HG02943 (cell line): ENCODE measurements around the gene TTC16.
A peak's percentile ranks its signal among the peaks of the same experiment; 100 is the strongest.

Source experiments
- ATAC-seq: cut with Tn5 transposase; IDR thresholded peaks from one replicate; pipeline ENCODE4 v1.9.1; 2021; ENCODE audit warnings: mild to moderate bottlenecking, low read depth, moderate library complexity; ENCODE audit not compliant: unreplicated experiment

Gene TTC16

GRCh38 chr9:127694890-127695720, 20.8 kb upstream of the TTC16 start:
- ATAC-seq, result no peak

GRCh38 chr9:127697575-127697974, 18.3 kb upstream of the TTC16 start:
- ATAC-seq, result no peak

- no peak for ATAC-seq
These were observed 17.5 kb upstream of the TTC16 start for GRCh38 chr9:127698386-127698785.

- peak; percentile 82 for ATAC-seq
These were observed 16.8 kb upstream of the TTC16 start for GRCh38 chr9:127698985-127699670.

GRCh38 chr9:127700140-127700539, 15.7 kb upstream of the TTC16 start:
- no peak for ATAC-seq

- ATAC-seq, result no peak
These were observed 15.2 kb upstream of the TTC16 start for GRCh38 chr9:127700594-127701255.

- no peak for ATAC-seq
These were observed 12.5 kb upstream of the TTC16 start for GRCh38 chr9:127703289-127703946.

- no peak for ATAC-seq
These were observed 10.1 kb upstream of the TTC16 start for GRCh38 chr9:127705577-127706379.

GRCh38 chr9:127706836-127707241, 9.0 kb upstream of the TTC16 start, which contains the start of gene CFAP157:
Gene CFAP157 (plus strand): TSS chr9:127706988. CDS start chr9:127707032, 44 bp downstream.
- ATAC-seq, result no peak

GRCh38 chr9:127707766-127708165, 8.1 kb upstream of the TTC16 start:
- no peak for ATAC-seq

- ATAC-seq, result no peak
These were observed 6.8 kb upstream of the TTC16 start for GRCh38 chr9:127708952-127709587.

GRCh38 chr9:127710204-127710783, 5.6 kb upstream of the TTC16 start:
- no peak for ATAC-seq

- no peak for ATAC-seq
These were observed 4.6 kb upstream of the TTC16 start for GRCh38 chr9:127711226-127711701.

GRCh38 chr9:127711831-127712274, 4.0 kb upstream of the TTC16 start:
- no peak for ATAC-seq

- no peak for ATAC-seq
These were observed 3.5 kb upstream of the TTC16 start for GRCh38 chr9:127712371-127712770.

GRCh38 chr9:127712867-127713266, 3.0 kb upstream of the TTC16 start:
- ATAC-seq, result no peak

- ATAC-seq, result no peak
These were observed 1.7 kb upstream of the TTC16 start for GRCh38 chr9:127714020-127714750.

- ATAC-seq, result peak; percentile 6
These were observed 869 bp upstream of the TTC16 start for GRCh38 chr9:127714951-127715469.
